H1 (cell line): ENCODE results near the gene RFX1. TPM values are rescaled to one million over a fixed set of nuclear protein-coding genes. Genes with fewer than 3 reads are reported as not detected.

Source experiments
- CTCF ChIA-PET: fragments of 300-600 bp; sonication (Branson Sonifier 250); formaldehyde crosslinking; loops from one replicate; lab custom pipeline; 2021; ENCODE audit not compliant: partially characterized antibody; lab: Charles Lee
- POLR2A ChIA-PET: fragments of 300-600 bp; sonication (Branson Sonifier 250); formaldehyde crosslinking; loops from one replicate; lab custom pipeline; 2021; ENCODE audit warnings: inconsistent platforms; ENCODE audit not compliant: partially characterized antibody; lab: Charles Lee
- DNase-seq, 2 experiments: peaks; one replicate each; pipeline versions ENCODE4 v3.0.0 to v3.0.0-alpha.2; 2010 to 2022; ENCODE audit warnings: low spot score in 2 of 2, low read depth in 1 of 2, mixed read lengths in 1 of 2
- FAIRE-seq: peaks from 2 replicates; lab custom pipeline; 2011; peaks lifted over from hg19 to GRCh38; lab: Jason Lieb, UNC
- H2AFZ ChIP-seq: 2 replicates; pipeline ENCODE4 v1.8.1; 2012; ENCODE audit warnings: low read length, inconsistent platforms
- H2AK5ac ChIP-seq: 2 replicates; pipeline ENCODE4 v1.6.1; 2013; ENCODE audit warnings: low read depth, low read length
- H2BK120ac ChIP-seq: replicated peaks from 2 replicates; pipeline ENCODE3; 2013; ENCODE audit warnings: low read depth, low read length, inconsistent platforms
- H2BK12ac ChIP-seq: 2 replicates; pipeline ENCODE4 v1.6.1; 2013; ENCODE audit warnings: low read depth, low read length
- H2BK15ac ChIP-seq: 2 replicates; pipeline ENCODE4 v1.6.1; 2013; ENCODE audit warnings: low read length
- H2BK20ac ChIP-seq: 2 replicates; pipeline ENCODE4 v1.6.1; 2013; ENCODE audit warnings: low read length
- H2BK5ac ChIP-seq: 2 replicates; pipeline ENCODE4 v1.6.1; 2013; ENCODE audit warnings: low read depth, low read length
- H3K14ac ChIP-seq: 2 replicates; pipeline ENCODE4 v1.6.1; 2013; ENCODE audit warnings: inconsistent platforms; ENCODE audit not compliant: insufficient read length
- H3K18ac ChIP-seq: 2 replicates; pipeline ENCODE4 v1.6.1; 2013; ENCODE audit warnings: low read length; ENCODE audit errors: extremely low read depth
- H3K23ac ChIP-seq: 2 replicates; pipeline ENCODE4 v1.6.1; 2013; ENCODE audit warnings: inconsistent platforms; ENCODE audit not compliant: insufficient read length
- H3K23me2 ChIP-seq: 2 replicates; pipeline ENCODE4 v1.6.1; 2013; ENCODE audit warnings: low read depth, low read length
- H3K27ac ChIP-seq: 2 replicates; pipeline ENCODE4 v1.6.1; 2011; ENCODE audit warnings: low read depth, low read length, inconsistent platforms
- H3K27me3 ChIP-seq, 4 experiments: replicated peaks in 1 of 4; 1 replicate in 1 of 4; 2 replicates in 3 of 4; pipeline versions ENCODE4 v1.6.1 to v1.8.1; 2011 to 2013; ENCODE audit warnings: low read length in 3 of 4, mild to moderate bottlenecking in 3 of 4, inconsistent platforms in 2 of 4, mixed read lengths in 2 of 4, moderate library complexity in 1 of 4; ENCODE audit not compliant: control insufficient read depth in 3 of 4, insufficient read depth in 3 of 4; ENCODE audit errors: extremely low read depth in 1 of 4
- H3K36me3 ChIP-seq, 4 experiments: 2 replicates each; pipeline versions ENCODE4 v1.6.1 to v1.8.1; 2011 to 2013; ENCODE audit warnings: mild to moderate bottlenecking in 4 of 4, low read length in 3 of 4, moderate library complexity in 2 of 4, control low read depth in 1 of 4, inconsistent platforms in 1 of 4; ENCODE audit not compliant: insufficient read depth in 4 of 4, control insufficient read depth in 2 of 4
- H3K4ac ChIP-seq: replicated peaks from 2 replicates; pipeline ENCODE3; 2013; ENCODE audit warnings: low read length, low read depth, mixed read lengths, inconsistent platforms; ENCODE audit not compliant: insufficient read length
- H3K4me1 ChIP-seq, 4 experiments: replicated peaks in 1 of 4; 1 replicate in 1 of 4; 2 replicates in 3 of 4; pipeline versions ENCODE4 v1.6.1 to v1.8.1; 2011 to 2013; ENCODE audit warnings: low read length in 3 of 4, inconsistent platforms in 2 of 4, mixed read lengths in 1 of 4; ENCODE audit not compliant: insufficient read depth in 4 of 4, control insufficient read depth in 3 of 4
- H3K4me2 ChIP-seq, 2 experiments: 2 replicates each; pipeline versions ENCODE4 v1.6.1 to v1.8.1; 2011 to 2013; ENCODE audit warnings: low read depth in 2 of 2, low read length in 2 of 2, control low read depth in 1 of 2, inconsistent platforms in 1 of 2, mild to moderate bottlenecking in 1 of 2; ENCODE audit not compliant: insufficient read depth in 1 of 2
- H3K4me3 ChIP-seq, 4 experiments: fragments of 200-600, 300-600 bp in 1 of 4; sonication (generic), shearing (Covaris generic), sonication (Bioruptor Twin) in 1 of 4; 2 replicates each; pipeline versions ENCODE4 v1.5.1 to v1.8.1; 2011 to 2016; ENCODE audit warnings: low read length in 4 of 4, low read depth in 3 of 4, control low read depth in 2 of 4, inconsistent platforms in 2 of 4, mild to moderate bottlenecking in 2 of 4, mixed read lengths in 1 of 4, moderate library complexity in 1 of 4; ENCODE audit not compliant: insufficient read depth in 2 of 4; ENCODE audit errors: extremely low read depth in 1 of 4
- H3K56ac ChIP-seq: replicated peaks from 2 replicates; pipeline ENCODE3; 2013; ENCODE audit warnings: low read depth, mild to moderate bottlenecking, mixed read lengths, low read length, inconsistent platforms; ENCODE audit not compliant: insufficient read length
- H3K79me1 ChIP-seq: 2 replicates; pipeline ENCODE4 v1.6.1; 2013; ENCODE audit warnings: low read depth, low read length, control low read depth
- H3K79me2 ChIP-seq, 2 experiments: 2 replicates each; pipeline versions ENCODE4 v1.6.1 to v1.8.1; 2012 to 2013; ENCODE audit warnings: low read length in 2 of 2, mild to moderate bottlenecking in 2 of 2, inconsistent platforms in 1 of 2; ENCODE audit not compliant: insufficient read depth in 2 of 2, control insufficient read depth in 1 of 2
- H3K9ac ChIP-seq, 4 experiments: replicated peaks in 1 of 4; 1 replicate in 1 of 4; 2 replicates in 3 of 4; pipeline versions ENCODE4 v1.6.1 to v1.8.1; 2011 to 2013; ENCODE audit warnings: low read depth in 3 of 4, low read length in 3 of 4, control low read depth in 2 of 4, mild to moderate bottlenecking in 2 of 4, moderate library complexity in 2 of 4, inconsistent platforms in 1 of 4; ENCODE audit errors: extremely low read depth in 1 of 4
- H3K9me3 ChIP-seq, 2 experiments: 2 replicates each; pipeline versions ENCODE4 v1.6.1 to v1.8.1; 2012 to 2013; ENCODE audit warnings: mild to moderate bottlenecking in 2 of 2, moderate library complexity in 2 of 2, control low read depth in 1 of 2, inconsistent platforms in 1 of 2, low read depth in 1 of 2, low read length in 1 of 2, mixed read lengths in 1 of 2; ENCODE audit not compliant: insufficient read depth in 2 of 2
- H4K20me1 ChIP-seq, 2 experiments: replicated peaks in 1 of 2; 2 replicates each; pipeline versions ENCODE3 to v1.8.1; 2011 to 2013; ENCODE audit warnings: inconsistent platforms in 2 of 2, low read length in 2 of 2, mild to moderate bottlenecking in 1 of 2; ENCODE audit not compliant: insufficient read depth in 2 of 2, control insufficient read depth in 1 of 2
- H4K5ac ChIP-seq: 2 replicates; pipeline ENCODE4 v1.6.1; 2013; ENCODE audit warnings: low read length, low read depth, mixed read lengths, inconsistent platforms; ENCODE audit not compliant: insufficient read length
- H4K8ac ChIP-seq: 2 replicates; pipeline ENCODE4 v1.8.0; 2013; ENCODE audit warnings: mild to moderate bottlenecking, moderate library complexity, low read length, inconsistent platforms; ENCODE audit not compliant: insufficient read depth; ENCODE audit errors: extremely low read depth
- H4K91ac ChIP-seq: replicated peaks from 2 replicates; pipeline ENCODE3; 2013; ENCODE audit warnings: low read length, mixed read lengths, inconsistent platforms; ENCODE audit not compliant: insufficient read length
- RXRA ChIP-seq: IDR thresholded peaks from 2 replicates; pipeline ENCODE4 v1.6.1; 2011; ENCODE audit warnings: low read depth, mild to moderate bottlenecking, low read length, moderate library complexity; ENCODE audit not compliant: insufficient read depth
- WGBS, 2 experiments: shearing (Covaris generic) in 1 of 2; methylation state at CpG; one replicate each; pipeline versions ENCODE4 v1.1.6 to v1.1.7; 2013 to 2015; ENCODE audit warnings: low lambda C conversion rate in 2 of 2, mixed read lengths in 2 of 2, inconsistent platforms in 1 of 2, low coverage in 1 of 2, missing lambda C conversion rate in 1 of 2; ENCODE audit not compliant: insufficient replicate concordance in 2 of 2, insufficient coverage in 1 of 2, insufficient read length in 1 of 2; ENCODE audit errors: extremely low coverage in 1 of 2, missing lambda C conversion rate in 1 of 2; 5-methylcytosine and 5-hydroxymethylcytosine counted together
- polyA plus RNA-seq, 7 experiments: library from polyadenylated mRNA; depleted of rRNA in 3 of 7; stranded (reverse) in 5 of 7; unstranded in 2 of 7; fragments of >200 nt in 5 of 7; fragments of 200-250 nt in 2 of 7; gene quantifications; 1 replicate in 5 of 7; 2 replicates in 1 of 7; 4 replicates in 1 of 7; pipeline versions ENCODE4 v1.2.1 to v1.2.3, GENCODE V29; 2011 to 2013; ENCODE audit warnings: missing spikeins in 2 of 7, mixed read lengths in 2 of 7
- total RNA-seq: library from RNA; stranded (reverse); fragmentation: NEBNext Ultra II Directional; extraction: Animal tissue kit (Norgen Biotek cat#: 25700); gene quantifications from 2 replicates; pipeline ENCODE4 v1.2.1, GENCODE V29; 2021

The RFX1 gene
- total and polyA plus RNA-seq, 2 of the 8 experiments (the other 6 are each of a cell fraction or from before 2014, with no cell fraction given) = 4.9 to 17.0 TPM

- peak overlapping the region; percentile 66 for H2BK15ac ChIP-seq
- no peak overlapping the region for H2AK5ac ChIP-seq
- peak overlapping the region; percentile 82 for H2BK5ac ChIP-seq
- H3K4me2 ChIP-seq = peak overlapping the region; percentile 17 to 34; a peak in 2 of 4 replicates
- no peak overlapping the region for H2AFZ ChIP-seq
- peak overlapping the region in 1 of 4 experiments; percentile 36; a peak in 2 of 7 replicates for H3K9ac ChIP-seq
- H4K5ac ChIP-seq = peak overlapping the region; percentile 54
- no peaks in the 10 kb centered on the region for H3K9me3 ChIP-seq
- peak overlapping the region; percentile 44 for H3K18ac ChIP-seq
- H2BK120ac ChIP-seq = no peak overlapping the region
- H3K36me3 ChIP-seq = 0 out of 8 replicates have a peak, but pooled peaks cover 0 to 2% (median 0%) of the 10 kb centered on the region in 4 experiments
- H4K20me1 ChIP-seq = peaks cover 0 to 6% of the 10 kb centered on the region in 2 experiments
- no peak overlapping the region for H3K23ac ChIP-seq
- H3K4me1 ChIP-seq = peaks cover 3 to 34% (median 19%) of the 10 kb centered on the region in 4 experiments
- FAIRE-seq = no peak
- H2BK12ac ChIP-seq = peak overlapping the region; percentile 29; the same call in 1 of the 2 replicates
- peaks cover 0 to 2% (median 0%) of the 10 kb centered on the region in 4 experiments; a peak in 1 of 7 replicates for H3K27me3 ChIP-seq
- H3K79me2 ChIP-seq = no peaks in the 10 kb centered on the region
- DNase-seq = no peak
- no peak overlapping the region for H3K14ac ChIP-seq
- no peak overlapping the region for H3K4me3 ChIP-seq
- no peak overlapping the region for H2BK20ac ChIP-seq
- WGBS, 2 experiments = 78% methylated on average over 18 of the region's 22 CpGs; no CpG with 5 or more reads in 1 of the 2 experiments
- CTCF ChIA-PET = interaction anchor here (0.6 to 1.8 kb wide), 10 partner anchors 9 to 170 kb away, joined by 3 to 6 read pairs (median 4); partner anchors contain the start of gene MISP3
- POLR2A ChIA-PET = interaction anchor here (0.6 to 1.6 kb wide), 14 partner anchors 14 to 121 kb away, joined by 3 to 9 read pairs (median 3); partner anchors contain the start of gene DCAF15
- no peak overlapping the region for H3K56ac ChIP-seq
- H3K27ac ChIP-seq = no peak overlapping the region
- peak overlapping the region; percentile 66 for H4K8ac ChIP-seq
- peaks cover 14% of the 10 kb centered on the region; the same call in 1 of the 2 replicates for H3K23me2 ChIP-seq
- H4K91ac ChIP-seq = peak overlapping the region; percentile 54
- peaks cover 3% of the 10 kb centered on the region; the same call in 1 of the 2 replicates for H3K79me1 ChIP-seq
- H3K4ac ChIP-seq = no peak overlapping the region
- no peak for TF ChIP-seq RXRA
Observed at GRCh38 chr19:13935765-13936510, 70.2 kb downstream of the RFX1 start.
